Mucosa of stomach (tissue), 1 donor: Measurements from ENCODE around the gene KLK5.

Source experiments
- H3K27me3 ChIP-seq: one replicate; pipeline ENCODE4 v1.7.0; 2013; ENCODE audit warnings: mild to moderate bottlenecking, low read length; ENCODE audit not compliant: control insufficient read depth, insufficient read depth
- H3K36me3 ChIP-seq: one replicate; pipeline ENCODE4 v1.7.0; 2013; ENCODE audit warnings: low read length; ENCODE audit not compliant: control insufficient read depth, insufficient read depth
- H3K4me1 ChIP-seq: one replicate; pipeline ENCODE4 v1.7.0; 2013; ENCODE audit warnings: mild to moderate bottlenecking, low read length; ENCODE audit not compliant: control insufficient read depth, insufficient read depth
- H3K4me3 ChIP-seq: one replicate; pipeline ENCODE4 v1.7.0; 2013; ENCODE audit warnings: low read length
- H3K9ac ChIP-seq: one replicate; pipeline ENCODE4 v1.7.0; 2013; ENCODE audit warnings: mild to moderate bottlenecking, low read length, moderate library complexity
- H3K9me3 ChIP-seq: one replicate; pipeline ENCODE4 v1.7.0; 2013; ENCODE audit warnings: mild to moderate bottlenecking, low read length, moderate library complexity; ENCODE audit not compliant: control insufficient read depth
- donor health status: Pancreatic carcinoma.

KLK5 gene

GRCh38 chr19:50967929-50968715 is 15.3 kb upstream of the KLK5 start:
- H3K36me3 ChIP-seq = no peaks in the 10 kb centered on the region
- H3K4me1 ChIP-seq = no peaks in the 10 kb centered on the region
- H3K9ac ChIP-seq = no peak overlapping the region
- H3K27me3 ChIP-seq = peaks cover 3% of the 10 kb centered on the region
- no peak overlapping the region for H3K4me3 ChIP-seq
- no peaks in the 10 kb centered on the region for H3K9me3 ChIP-seq

GRCh38 chr19:50964266-50964665 is 11.4 kb upstream of the KLK5 start:
- H3K9me3 ChIP-seq = no peaks in the 10 kb centered on the region
- no peaks in the 10 kb centered on the region for H3K36me3 ChIP-seq
- peaks cover 1% of the 10 kb centered on the region for H3K27me3 ChIP-seq
- no peak overlapping the region for H3K4me3 ChIP-seq
- H3K4me1 ChIP-seq = no peaks in the 10 kb centered on the region
- H3K9ac ChIP-seq = no peak overlapping the region

GRCh38 chr19:50963381-50963780 is 10.5 kb upstream of the KLK5 start:
- Histone ChIP-seq H3K4me3 (no peak overlapping the region), H3K9me3 (no peaks in the 10 kb centered on the region), H3K36me3 (no peaks in the 10 kb centered on the region), H3K9ac (no peak overlapping the region), H3K4me1 (no peaks in the 10 kb centered on the region), H3K27me3 (no peaks in the 10 kb centered on the region)

- H3K36me3 ChIP-seq = no peaks in the 10 kb centered on the region
Measured at GRCh38 chr19:50962245-50962644, 9.4 kb upstream of the KLK5 start.

GRCh38 chr19:50959731-50960500 is 7.1 kb upstream of the KLK5 start:
- Histone ChIP-seq H3K9me3 (no peaks in the 10 kb centered on the region), H3K4me3 (no peak overlapping the region), H3K36me3 (no peaks in the 10 kb centered on the region), H3K27me3 (no peaks in the 10 kb centered on the region), H3K9ac (no peak overlapping the region), H3K4me1 (no peaks in the 10 kb centered on the region)

More at GRCh38 chr19:50962245-50962644, 9.4 kb upstream of the KLK5 start:
- no peak overlapping the region for H3K4me3 ChIP-seq
- no peaks in the 10 kb centered on the region for H3K4me1 ChIP-seq
- H3K27me3 ChIP-seq = no peaks in the 10 kb centered on the region
- no peaks in the 10 kb centered on the region for H3K9me3 ChIP-seq
- H3K9ac ChIP-seq = no peak overlapping the region

- Histone ChIP-seq H3K4me3 (no peak overlapping the region), H3K9me3 (no peaks in the 10 kb centered on the region), H3K36me3 (no peaks in the 10 kb centered on the region), H3K27me3 (peaks cover 8% of the 10 kb centered on the region), H3K9ac (no peak overlapping the region), H3K4me1 (no peaks in the 10 kb centered on the region)
Measured at GRCh38 chr19:50957587-50957986, 4.7 kb upstream of the KLK5 start.

- H3K27me3 ChIP-seq = peaks cover 9% of the 10 kb centered on the region
- H3K36me3 ChIP-seq = no peaks in the 10 kb centered on the region
- H3K4me3 ChIP-seq = no peak overlapping the region
- no peaks in the 10 kb centered on the region for H3K4me1 ChIP-seq
- no peaks in the 10 kb centered on the region for H3K9me3 ChIP-seq
- H3K9ac ChIP-seq = no peak overlapping the region
Measured at GRCh38 chr19:50949861-50950260, 3.0 kb downstream of the KLK5 start.

GRCh38 chr19:50947123-50947522 is 5.7 kb downstream of the KLK5 start:
- Histone ChIP-seq H3K36me3 (no peaks in the 10 kb centered on the region), H3K9ac (no peak overlapping the region), H3K4me1 (no peaks in the 10 kb centered on the region), H3K9me3 (no peaks in the 10 kb centered on the region), H3K27me3 (no peaks in the 10 kb centered on the region), H3K4me3 (no peak overlapping the region)

GRCh38 chr19:50944795-50945194 is 8.0 kb downstream of the KLK5 start:
- Histone ChIP-seq H3K4me3 (no peak overlapping the region), H3K4me1 (no peaks in the 10 kb centered on the region)

GRCh38 chr19:50943074-50943828 is 9.6 kb downstream of the KLK5 start:
- no peak overlapping the region for H3K9ac ChIP-seq
- no peaks in the 10 kb centered on the region for H3K4me1 ChIP-seq
- no peaks in the 10 kb centered on the region for H3K27me3 ChIP-seq
- no peak overlapping the region for H3K4me3 ChIP-seq
- H3K36me3 ChIP-seq = no peaks in the 10 kb centered on the region
- H3K9me3 ChIP-seq = no peaks in the 10 kb centered on the region

More at GRCh38 chr19:50944795-50945194, 8.0 kb downstream of the KLK5 start:
- no peaks in the 10 kb centered on the region for H3K27me3 ChIP-seq
- no peak overlapping the region for H3K9ac ChIP-seq
- no peaks in the 10 kb centered on the region for H3K9me3 ChIP-seq
- no peaks in the 10 kb centered on the region for H3K36me3 ChIP-seq

- Histone ChIP-seq H3K4me3 (no peak overlapping the region), H3K36me3 (no peaks in the 10 kb centered on the region), H3K9ac (no peak overlapping the region), H3K4me1 (no peaks in the 10 kb centered on the region), H3K27me3 (no peaks in the 10 kb centered on the region), H3K9me3 (no peaks in the 10 kb centered on the region)
Measured at GRCh38 chr19:50939596-50939995, 13.2 kb downstream of the KLK5 start.

GRCh38 chr19:50933640-50934039 is 19.2 kb downstream of the KLK5 start:
- no peaks in the 10 kb centered on the region for H3K9me3 ChIP-seq
- no peaks in the 10 kb centered on the region for H3K4me1 ChIP-seq
- H3K9ac ChIP-seq = no peak overlapping the region
- peaks cover 3% of the 10 kb centered on the region for H3K27me3 ChIP-seq
- no peak overlapping the region for H3K4me3 ChIP-seq
- H3K36me3 ChIP-seq = no peaks in the 10 kb centered on the region
